NB4 (cell line): ENCODE data around the gene RIMS1.

ENCODE experiments used
- MYC ChIP-seq: IDR thresholded peaks from 2 replicates; pipeline ENCODE4 v1.6.1; 2011; ENCODE audit warnings: low read depth, low read length
- POLR2A ChIP-seq: IDR thresholded peaks from 2 replicates; pipeline ENCODE4 v1.6.1; 2011; ENCODE audit warnings: mild to moderate bottlenecking; ENCODE audit not compliant: insufficient read length; ENCODE audit errors: extremely low read depth
- TF ChIP-seq, protein P1 (sequence below): IDR thresholded peaks from one replicate; pipeline ENCODE4 v1.5.1; 2012; ENCODE audit warnings: low read depth, low read length
- TF ChIP-seq, protein P2 (sequence below): IDR thresholded peaks from 2 replicates; pipeline ENCODE4 v1.6.1; 2011; ENCODE audit warnings: low read depth, low read length

DNA sequence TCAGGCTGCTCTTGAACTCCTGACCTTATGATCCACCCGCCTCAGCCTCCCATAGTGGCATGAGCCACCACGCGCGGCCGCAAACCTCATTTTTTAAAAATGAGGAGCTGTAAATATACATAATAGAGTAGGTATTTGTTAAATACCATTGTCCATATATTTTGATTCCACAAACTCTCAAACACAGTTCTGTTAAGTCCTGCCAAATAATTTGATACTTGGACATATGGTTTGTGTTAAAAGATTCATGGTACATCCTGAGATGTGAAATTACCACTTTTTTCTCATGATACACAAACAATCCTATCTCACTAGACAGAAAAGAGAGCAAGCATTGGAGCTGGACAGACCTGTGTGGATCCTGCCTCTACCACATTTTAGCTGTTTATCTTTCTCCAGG lies 401.5 kb downstream of the RIMS1 start:
- TF ChIP-seq, protein P1, sequence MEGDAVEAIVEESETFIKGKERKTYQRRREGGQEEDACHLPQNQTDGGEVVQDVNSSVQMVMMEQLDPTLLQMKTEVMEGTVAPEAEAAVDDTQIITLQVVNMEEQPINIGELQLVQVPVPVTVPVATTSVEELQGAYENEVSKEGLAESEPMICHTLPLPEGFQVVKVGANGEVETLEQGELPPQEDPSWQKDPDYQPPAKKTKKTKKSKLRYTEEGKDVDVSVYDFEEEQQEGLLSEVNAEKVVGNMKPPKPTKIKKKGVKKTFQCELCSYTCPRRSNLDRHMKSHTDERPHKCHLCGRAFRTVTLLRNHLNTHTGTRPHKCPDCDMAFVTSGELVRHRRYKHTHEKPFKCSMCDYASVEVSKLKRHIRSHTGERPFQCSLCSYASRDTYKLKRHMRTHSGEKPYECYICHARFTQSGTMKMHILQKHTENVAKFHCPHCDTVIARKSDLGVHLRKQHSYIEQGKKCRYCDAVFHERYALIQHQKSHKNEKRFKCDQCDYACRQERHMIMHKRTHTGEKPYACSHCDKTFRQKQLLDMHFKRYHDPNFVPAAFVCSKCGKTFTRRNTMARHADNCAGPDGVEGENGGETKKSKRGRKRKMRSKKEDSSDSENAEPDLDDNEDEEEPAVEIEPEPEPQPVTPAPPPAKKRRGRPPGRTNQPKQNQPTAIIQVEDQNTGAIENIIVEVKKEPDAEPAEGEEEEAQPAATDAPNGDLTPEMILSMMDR: no peak
- no peak for TF ChIP-seq POLR2A
- no peak for TF ChIP-seq MYC
- TF ChIP-seq, protein P2, sequence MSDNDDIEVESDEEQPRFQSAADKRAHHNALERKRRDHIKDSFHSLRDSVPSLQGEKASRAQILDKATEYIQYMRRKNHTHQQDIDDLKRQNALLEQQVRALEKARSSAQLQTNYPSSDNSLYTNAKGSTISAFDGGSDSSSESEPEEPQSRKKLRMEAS: no peak
